Bronchial epithelial cell (primary cell): ENCODE measurements around the gene PC. TPM values are rescaled to one million over a fixed set of nuclear protein-coding genes. Genes with fewer than 3 reads are reported as not detected.
A peak's percentile ranks its signal among the peaks of the same experiment; 100 is the strongest.

Source experiments
- DNase-seq: peaks from one replicate; pipeline ENCODE4 v3.0.0-alpha.2; 2010; ENCODE audit warnings: low read depth
- FAIRE-seq: peaks from 2 replicates; lab custom pipeline; 2011; peaks lifted over from hg19 to GRCh38; lab: Jason Lieb, UNC
- H3K27me3 ChIP-seq: 2 replicates; pipeline ENCODE4 v1.5.1; 2011; ENCODE audit warnings: low read length; ENCODE audit not compliant: control insufficient read depth, insufficient read depth
- H3K36me3 ChIP-seq: 2 replicates; pipeline ENCODE4 v1.5.1; 2011; ENCODE audit warnings: low read length; ENCODE audit not compliant: control insufficient read depth, insufficient read depth
- H3K4me3 ChIP-seq: 2 replicates; pipeline ENCODE4 v1.5.1; 2011; ENCODE audit warnings: mild to moderate bottlenecking, low read depth, low read length, control low read depth
- CTCF ChIP-seq: IDR thresholded peaks from 2 replicates; pipeline ENCODE4 v1.5.1; 2011; ENCODE audit warnings: mild to moderate bottlenecking, moderate library complexity, low read length, control low read depth, inconsistent platforms; ENCODE audit not compliant: insufficient read depth, severe bottlenecking
- total RNA-seq: library from RNA; depleted of rRNA; stranded (reverse); fragments of >200 nt; gene quantifications from 2 replicates; pipeline ENCODE4 v1.2.1, GENCODE V29; 2014

Gene PC
- total RNA-seq, 1 donor from 2014 or later = 14.2 TPM

DNA sequence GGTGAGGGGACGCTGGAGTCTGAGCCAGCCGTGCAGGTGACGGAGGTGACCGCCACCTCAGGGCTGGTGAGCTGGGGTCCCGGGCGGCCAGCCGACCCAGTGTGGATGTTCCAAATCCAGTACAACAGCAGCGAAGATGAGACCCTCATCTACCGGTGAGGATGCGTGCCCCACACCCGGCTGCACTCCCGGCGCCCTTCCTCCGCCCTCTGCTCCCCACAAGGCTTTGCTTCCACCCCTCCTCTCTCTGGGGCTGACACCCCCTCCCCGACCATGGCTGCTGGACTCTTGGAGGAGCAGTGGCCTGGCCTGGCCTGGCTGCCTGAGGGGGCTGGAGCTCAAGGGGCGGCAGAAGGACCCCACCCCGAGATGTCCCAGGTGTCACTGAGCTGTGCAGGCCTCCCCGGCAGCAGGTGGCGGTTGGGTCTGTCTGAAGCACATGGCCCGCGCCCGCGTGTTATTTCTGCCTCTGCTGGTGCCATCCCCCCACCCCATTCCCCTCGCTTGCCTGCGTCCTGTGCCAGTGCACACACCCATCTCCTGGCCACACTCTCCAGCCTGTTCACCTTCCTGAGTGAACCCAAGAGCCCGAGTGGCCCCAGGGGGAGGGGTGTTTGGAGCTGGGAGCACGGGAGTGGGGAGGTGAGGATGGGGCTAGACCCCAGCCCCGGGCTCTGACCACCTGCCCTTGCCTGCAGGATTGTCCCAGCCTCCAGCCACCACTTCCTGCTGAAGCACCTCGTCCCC is 99.1 kb downstream of the PC start:
- DNase-seq (no peak), FAIRE-seq (no peak)
- Histone ChIP-seq H3K4me3 (no peak overlapping the region), H3K27me3 (no peaks in the 10 kb centered on the region), H3K36me3 (peaks cover 14% of the 10 kb centered on the region)
- TF ChIP-seq CTCF = no peak

DNA sequence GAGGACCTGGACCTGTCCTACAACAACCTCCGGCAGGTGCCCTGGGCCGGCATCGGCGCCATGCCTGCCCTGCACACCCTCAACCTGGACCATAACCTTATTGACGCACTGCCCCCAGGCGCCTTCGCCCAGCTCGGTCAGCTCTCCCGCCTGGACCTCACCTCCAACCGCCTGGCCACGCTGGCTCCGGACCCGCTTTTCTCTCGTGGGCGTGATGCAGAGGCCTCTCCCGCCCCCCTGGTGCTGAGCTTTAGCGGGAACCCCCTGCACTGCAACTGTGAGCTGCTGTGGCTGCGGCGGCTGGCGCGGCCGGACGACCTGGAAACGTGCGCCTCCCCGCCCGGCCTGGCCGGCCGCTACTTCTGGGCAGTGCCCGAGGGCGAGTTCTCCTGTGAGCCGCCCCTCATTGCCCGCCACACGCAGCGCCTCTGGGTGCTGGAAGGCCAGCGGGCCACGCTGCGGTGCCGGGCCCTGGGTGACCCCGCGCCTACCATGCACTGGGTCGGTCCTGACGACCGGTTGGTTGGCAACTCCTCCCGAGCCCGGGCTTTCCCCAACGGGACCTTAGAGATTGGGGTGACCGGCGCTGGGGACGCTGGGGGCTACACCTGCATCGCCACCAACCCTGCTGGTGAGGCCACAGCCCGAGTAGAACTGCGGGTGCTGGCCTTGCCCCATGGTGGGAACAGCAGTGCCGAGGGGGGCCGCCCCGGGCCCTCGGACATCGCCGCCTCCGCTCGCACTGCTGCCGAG is 99.8 kb downstream of the PC start:
- no peak for DNase-seq
- Histone ChIP-seq H3K4me3 (no peak overlapping the region), H3K27me3 (no peaks in the 10 kb centered on the region), H3K36me3 (peaks cover 14% of the 10 kb centered on the region)
- TF ChIP-seq CTCF = no peak
- no peak for FAIRE-seq

DNA sequence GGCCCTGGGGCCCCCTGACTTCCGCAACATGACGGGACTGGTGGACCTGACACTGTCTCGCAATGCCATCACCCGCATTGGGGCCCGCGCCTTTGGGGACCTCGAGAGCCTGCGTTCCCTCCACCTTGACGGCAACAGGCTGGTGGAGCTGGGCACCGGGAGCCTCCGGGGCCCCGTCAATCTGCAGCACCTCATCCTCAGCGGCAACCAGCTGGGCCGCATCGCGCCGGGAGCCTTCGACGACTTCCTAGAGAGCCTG is 100.3 kb downstream of the PC start:
- no peak for DNase-seq
- no peak for FAIRE-seq
- Histone ChIP-seq H3K27me3 (no peaks in the 10 kb centered on the region), H3K4me3 (peak overlapping the region; percentile 66), H3K36me3 (peaks cover 14% of the 10 kb centered on the region)
- no peak for TF ChIP-seq CTCF

- TF ChIP-seq CTCF = no peak
- no peaks in the 10 kb centered on the region for H3K27me3 ChIP-seq
- FAIRE-seq (no peak), DNase-seq (no peak)
- peaks cover 14% of the 10 kb centered on the region for H3K36me3 ChIP-seq
- peak overlapping the region; percentile 66 for H3K4me3 ChIP-seq
Observed at GRCh38 chr11:66857234-66857926, 100.8 kb downstream of the PC start.

DNA sequence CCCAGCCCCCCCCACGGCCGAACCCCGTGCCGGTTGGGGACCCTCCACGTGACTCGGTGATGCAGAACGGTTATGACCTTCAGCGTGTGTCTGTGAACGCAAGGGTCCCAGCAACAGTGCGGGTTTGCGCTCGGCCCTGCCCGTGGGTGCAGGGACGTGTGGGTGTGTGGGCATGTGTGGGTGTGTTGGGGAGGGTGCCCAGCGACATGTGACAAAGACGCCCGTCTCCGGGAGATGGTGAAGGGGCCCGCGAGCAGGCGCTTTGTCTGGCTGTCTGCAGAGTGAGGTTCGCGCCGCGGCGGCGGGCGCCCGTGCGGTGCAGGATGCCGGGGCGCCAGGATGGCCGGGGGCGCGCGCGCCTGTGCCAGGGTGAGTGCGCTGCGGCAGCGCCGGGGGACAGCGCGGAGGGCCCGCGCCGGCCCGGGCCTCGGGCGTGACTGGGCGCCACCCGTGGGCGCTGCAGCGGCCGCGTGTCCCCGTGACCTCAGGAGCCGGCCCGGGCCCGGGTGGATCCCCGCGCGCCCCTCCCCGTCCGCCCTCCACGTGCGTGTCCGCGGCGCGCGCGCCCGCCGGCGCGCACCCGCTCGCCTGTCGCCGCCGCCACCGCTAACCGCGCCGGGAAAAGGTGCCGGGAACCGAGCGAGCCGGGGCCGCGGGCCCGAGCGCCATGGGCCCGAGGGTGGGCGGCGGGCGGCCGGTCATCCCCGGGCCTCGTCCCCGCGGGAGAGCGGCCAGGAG is 101.5 kb downstream of the PC start, which contains the start of gene LRFN4:
LRFN4 (plus strand) TSS at position 569 of the 738 bp plus-strand sequence. CDS start 681 bp downstream, outside the sequence.
- no peak for TF ChIP-seq CTCF
- FAIRE-seq = no peak
- H3K4me3 ChIP-seq = peak within 1 kb of the TSS; percentile 66
- H3K36me3 ChIP-seq = peaks cover 16% of the 10 kb centered on the region
- DNase-seq = peak; percentile 31
- H3K27me3 ChIP-seq = no peaks in the 10 kb centered on the region
